PC-9 (cell line): Measurements from ENCODE around the gene EHBP1.

ENCODE experiments used
- EZH2 ChIP-seq: fragments of 200-600 bp; sonication (generic); IDR thresholded peaks from 2 replicates; pipeline ENCODE4 v1.8.0; 2017; ENCODE audit warnings: antibody characterized with exemption, low read depth
- TF ChIP-seq, protein P1 (sequence below): fragments of 200-600 bp; sonication (generic); conservative IDR thresholded peaks from 2 replicates; pipeline ENCODE4 v1.6.1; 2017; ENCODE audit warnings: mixed run types, antibody characterized with exemption, mild to moderate bottlenecking, moderate library complexity

DNA sequence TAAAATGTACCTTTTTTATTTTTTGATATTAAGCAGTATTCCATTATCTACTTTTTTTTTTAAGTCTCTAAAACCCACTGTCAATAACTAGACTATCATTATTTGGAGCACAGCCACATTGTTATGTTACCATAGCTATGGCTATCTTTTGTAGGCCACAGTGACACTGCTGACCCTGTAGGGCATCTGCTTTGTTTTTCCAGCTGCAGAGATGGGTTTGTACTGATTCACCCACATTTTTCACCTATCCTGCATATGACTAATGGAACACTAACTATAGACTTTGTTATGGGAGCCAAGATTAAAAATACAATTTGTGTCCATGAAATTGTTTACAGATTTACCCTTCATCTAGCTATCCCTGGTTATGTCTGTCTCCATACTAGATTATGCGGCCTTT lies 323.5 kb downstream of the EHBP1 start:
- TF ChIP-seq, protein P1, sequence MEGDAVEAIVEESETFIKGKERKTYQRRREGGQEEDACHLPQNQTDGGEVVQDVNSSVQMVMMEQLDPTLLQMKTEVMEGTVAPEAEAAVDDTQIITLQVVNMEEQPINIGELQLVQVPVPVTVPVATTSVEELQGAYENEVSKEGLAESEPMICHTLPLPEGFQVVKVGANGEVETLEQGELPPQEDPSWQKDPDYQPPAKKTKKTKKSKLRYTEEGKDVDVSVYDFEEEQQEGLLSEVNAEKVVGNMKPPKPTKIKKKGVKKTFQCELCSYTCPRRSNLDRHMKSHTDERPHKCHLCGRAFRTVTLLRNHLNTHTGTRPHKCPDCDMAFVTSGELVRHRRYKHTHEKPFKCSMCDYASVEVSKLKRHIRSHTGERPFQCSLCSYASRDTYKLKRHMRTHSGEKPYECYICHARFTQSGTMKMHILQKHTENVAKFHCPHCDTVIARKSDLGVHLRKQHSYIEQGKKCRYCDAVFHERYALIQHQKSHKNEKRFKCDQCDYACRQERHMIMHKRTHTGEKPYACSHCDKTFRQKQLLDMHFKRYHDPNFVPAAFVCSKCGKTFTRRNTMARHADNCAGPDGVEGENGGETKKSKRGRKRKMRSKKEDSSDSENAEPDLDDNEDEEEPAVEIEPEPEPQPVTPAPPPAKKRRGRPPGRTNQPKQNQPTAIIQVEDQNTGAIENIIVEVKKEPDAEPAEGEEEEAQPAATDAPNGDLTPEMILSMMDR = no peak
- no peak for TF ChIP-seq EZH2
